Breast epithelium (tissue), 3 donors: ENCODE measurements around the gene ADARB2.

Experiments
- CTCF ChIP-seq, 3 donors: fragments of 450-650 bp; IDR thresholded peaks; one replicate each; pipeline ENCODE4 v1.5.1; 2016 to 2017; ENCODE audit warnings: antibody characterized with exemption in 3 of 3, mild to moderate bottlenecking in 3 of 3, moderate library complexity in 3 of 3
- POLR2A ChIP-seq: fragments of 450-650 bp; IDR thresholded peaks from one replicate; pipeline ENCODE4 v1.6.1; 2016; ENCODE audit warnings: antibody characterized with exemption, mild to moderate bottlenecking, moderate library complexity
- POLR2AphosphoS5 ChIP-seq, 3 donors: sonication (generic); formaldehyde crosslinking; IDR thresholded peaks; one replicate each; pipeline ENCODE4 v1.6.1; 2017; ENCODE audit warnings: antibody characterized with exemption in 3 of 3

DNA sequence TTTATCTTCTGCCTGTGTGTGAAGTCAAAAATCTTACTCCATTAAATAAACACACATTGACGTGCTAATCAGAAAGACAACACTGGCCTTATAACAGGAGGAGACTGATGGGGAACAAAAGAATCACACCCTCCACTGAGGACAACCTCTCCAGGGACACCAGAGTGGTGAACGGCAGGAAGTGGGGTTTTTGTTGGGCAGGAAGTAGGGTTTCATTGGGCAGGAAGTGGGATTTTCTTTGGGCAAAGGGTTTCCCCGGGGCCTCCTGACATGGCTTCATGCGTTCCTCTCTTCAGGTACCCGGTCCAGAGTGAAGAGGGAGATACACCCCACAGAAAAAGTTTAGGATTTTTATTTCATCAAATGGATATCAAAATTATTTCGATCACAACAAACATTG, 30.6 kb downstream of the ADARB2 start:
- no peak for TF ChIP-seq CTCF (IDR thresholded peaks at IDR 0.05)
- TF ChIP-seq POLR2A = no peak
- TF ChIP-seq POLR2AphosphoS5 (IDR thresholded peaks at IDR 0.05) = no peak
